HG03064 (cell line): ENCODE results near the gene PAX8.

Experiments used
- ATAC-seq: cut with Tn5 transposase; IDR thresholded peaks from one replicate; pipeline ENCODE4 v1.9.1; 2021; ENCODE audit warnings: low read depth; ENCODE audit not compliant: unreplicated experiment

Gene PAX8

GRCh38 chr2:113209011-113209645, 69.6 kb downstream of the PAX8 start:
- no peak for ATAC-seq

DNA sequence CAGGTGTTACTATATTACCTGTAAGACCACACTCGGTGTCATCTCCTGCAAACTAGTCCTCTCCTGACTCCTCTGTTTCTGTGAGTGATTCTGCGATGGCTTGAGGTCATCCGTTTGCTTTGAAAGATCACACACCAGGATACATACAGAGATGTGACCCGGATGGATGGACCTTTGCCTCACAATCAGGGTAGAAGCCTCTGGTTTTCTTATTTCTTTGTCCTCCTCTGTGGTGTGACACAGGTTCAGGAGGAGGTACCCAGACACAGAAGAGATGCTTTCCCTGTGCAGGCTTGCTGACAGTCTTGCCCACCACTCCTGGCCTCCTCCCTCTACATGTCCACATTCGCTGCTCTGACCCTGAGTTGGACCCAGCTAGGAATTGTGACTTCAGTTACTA, 70.3 kb downstream of the PAX8 start:
- ATAC-seq = no peak

GRCh38 chr2:113207021-113207420, 71.7 kb downstream of the PAX8 start:
- no peak for ATAC-seq

DNA sequence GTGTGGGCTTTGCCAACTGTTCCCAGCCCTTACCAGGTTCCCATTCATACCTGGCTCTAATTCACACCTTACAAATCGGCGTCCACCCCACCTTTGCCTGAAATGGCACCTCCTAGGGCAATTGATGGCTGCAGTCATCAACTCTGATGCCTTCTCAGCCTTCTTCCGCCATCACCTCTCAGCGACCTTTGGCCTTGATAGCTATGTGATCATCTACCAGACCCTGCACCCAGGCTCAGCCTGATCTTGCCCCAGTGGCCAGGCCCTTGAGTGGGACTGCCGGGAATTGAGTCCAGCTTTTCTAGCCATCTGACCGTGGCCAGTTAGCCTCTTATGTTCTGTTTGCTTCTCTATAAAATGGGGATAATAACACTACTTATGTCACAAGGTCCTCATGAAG, 72.5 kb downstream of the PAX8 start:
- no peak for ATAC-seq

DNA sequence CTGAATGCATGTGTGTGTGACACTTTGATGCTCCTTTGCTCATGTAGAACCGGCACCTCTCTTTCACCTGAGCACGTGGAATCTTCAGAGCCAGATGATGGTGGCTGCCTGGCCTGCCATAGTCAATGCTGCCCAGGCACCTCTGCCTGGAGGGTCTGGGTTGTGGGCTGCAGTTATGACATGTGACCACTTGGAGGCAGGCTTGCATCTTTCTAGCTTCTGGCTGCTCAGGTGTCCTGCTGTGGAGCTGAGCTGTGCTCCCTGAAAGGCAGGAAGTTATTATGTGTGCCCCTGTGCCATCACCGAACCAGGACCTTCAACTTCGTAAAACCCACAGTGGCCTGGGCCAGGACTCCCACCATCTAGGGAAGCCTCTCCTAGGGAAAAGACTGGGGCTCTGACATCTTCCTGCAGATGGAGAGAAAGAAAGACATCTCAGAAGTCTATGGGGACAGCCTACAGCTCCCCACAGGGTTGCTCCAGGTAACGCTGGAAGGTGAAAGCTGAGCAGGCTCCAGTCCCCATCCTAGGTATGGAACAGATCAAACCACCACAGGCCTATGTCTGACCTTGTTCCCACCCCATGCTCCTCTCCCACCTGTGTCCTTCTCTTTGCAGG, 74.7 kb downstream of the PAX8 start:
- peak; percentile 49 for ATAC-seq

DNA sequence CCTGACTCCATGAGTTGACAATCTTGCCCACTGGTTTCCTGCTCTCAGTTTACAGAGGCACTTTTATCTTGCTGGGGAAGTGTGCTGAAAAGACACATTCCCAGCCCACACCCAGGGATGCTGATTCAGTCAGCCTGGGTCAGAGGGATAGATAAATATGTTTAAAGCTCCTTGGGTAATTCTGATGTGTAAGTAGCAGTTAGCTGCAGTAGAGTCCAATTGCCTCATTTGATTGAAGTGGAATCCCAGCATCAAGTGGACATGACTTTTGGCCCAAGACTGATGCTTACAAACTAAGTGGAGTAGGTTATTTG, 75.5 kb downstream of the PAX8 start:
- ATAC-seq = no peak

DNA sequence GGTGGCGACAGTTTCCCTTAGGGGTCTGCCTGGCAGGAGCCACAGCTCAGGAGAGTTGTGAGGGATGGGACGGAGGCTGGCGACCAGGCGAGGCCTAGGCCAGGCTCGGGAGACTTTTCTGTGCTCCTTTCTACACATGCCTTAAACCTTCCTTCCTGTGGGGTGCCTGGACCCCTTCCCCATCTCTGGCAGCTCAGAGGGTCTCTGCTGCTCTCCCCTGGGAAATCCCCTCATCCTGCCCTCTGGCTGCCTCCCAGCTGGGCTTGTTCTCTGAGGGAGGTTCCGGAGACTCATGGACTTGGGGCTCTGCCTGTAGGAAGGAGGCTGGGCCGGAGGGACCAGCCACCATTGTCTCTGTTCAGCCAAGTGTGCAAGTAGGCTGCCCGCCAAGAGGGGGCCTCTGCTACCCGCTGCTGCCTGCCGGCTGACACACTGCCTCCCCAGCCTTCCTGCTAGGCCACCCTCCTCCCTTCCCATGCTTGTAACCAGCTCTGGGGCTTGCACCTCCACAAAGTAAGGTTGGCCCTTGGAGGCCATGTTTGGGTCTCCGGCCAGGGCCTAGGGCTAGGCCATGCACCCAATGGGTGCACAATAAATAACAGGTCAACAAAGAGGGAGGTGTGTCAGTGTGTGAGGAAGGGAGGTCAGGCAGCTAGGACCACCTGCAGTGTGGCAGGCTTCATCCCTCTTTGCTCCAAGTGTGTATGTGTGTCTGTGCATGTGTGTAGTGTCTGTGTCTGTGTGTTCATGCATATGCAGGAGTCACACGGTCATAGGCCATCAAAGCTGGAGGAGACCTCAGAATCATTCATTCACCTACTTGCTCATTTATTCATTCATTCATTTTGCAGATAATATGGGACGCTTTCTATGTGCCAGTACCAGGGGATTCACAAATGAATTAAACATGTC, 76.2 kb downstream of the PAX8 start:
- ATAC-seq = no peak

- no peak for ATAC-seq
Observed at GRCh38 chr2:113201496-113202304, 77.0 kb downstream of the PAX8 start.

- no peak for ATAC-seq
Observed at GRCh38 chr2:113200736-113201490, 77.8 kb downstream of the PAX8 start.

- no peak for ATAC-seq
Observed at GRCh38 chr2:113200236-113200635, 78.5 kb downstream of the PAX8 start.

DNA sequence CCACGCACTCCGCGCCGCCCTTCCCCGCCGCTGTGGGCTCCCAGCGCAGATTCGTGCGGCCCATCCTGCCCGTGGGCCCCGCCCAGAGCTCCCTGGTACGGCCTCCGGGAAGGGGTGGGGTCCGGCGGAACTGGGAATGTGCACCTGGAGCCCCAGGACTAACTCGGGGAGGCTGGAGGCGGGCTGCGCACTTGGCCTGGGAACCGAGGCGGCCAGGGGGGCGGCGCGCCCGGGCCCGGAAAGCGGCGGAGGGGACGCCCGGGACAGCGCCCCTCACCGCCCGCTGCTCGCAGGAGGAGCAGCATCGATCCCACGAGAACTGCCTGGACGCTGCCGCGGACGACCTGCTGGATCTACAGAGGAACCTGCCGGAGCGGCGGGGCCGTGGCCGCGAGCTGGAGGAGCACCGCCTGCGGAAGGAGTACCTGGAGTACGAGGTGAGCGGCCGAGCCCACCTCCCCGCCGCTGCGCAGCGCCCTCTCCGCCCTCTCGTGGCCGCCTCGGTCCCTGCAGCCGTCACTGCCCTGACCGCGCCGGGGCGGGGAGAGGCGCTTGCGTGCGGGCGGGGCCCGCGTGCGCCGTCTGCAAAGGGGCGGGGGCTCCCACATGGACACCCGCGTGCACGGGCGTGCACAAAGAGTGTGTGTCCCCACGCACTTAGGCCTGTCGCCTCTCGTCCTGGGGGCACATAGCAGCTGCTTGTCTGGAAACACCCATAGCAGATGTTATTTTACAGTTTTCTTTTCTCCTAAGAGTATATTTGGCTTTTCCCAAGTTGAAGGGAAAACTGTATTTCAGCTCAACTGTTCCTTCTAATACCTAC, 79.7 kb downstream of the PAX8 start:
- ATAC-seq = peak; percentile 53

DNA sequence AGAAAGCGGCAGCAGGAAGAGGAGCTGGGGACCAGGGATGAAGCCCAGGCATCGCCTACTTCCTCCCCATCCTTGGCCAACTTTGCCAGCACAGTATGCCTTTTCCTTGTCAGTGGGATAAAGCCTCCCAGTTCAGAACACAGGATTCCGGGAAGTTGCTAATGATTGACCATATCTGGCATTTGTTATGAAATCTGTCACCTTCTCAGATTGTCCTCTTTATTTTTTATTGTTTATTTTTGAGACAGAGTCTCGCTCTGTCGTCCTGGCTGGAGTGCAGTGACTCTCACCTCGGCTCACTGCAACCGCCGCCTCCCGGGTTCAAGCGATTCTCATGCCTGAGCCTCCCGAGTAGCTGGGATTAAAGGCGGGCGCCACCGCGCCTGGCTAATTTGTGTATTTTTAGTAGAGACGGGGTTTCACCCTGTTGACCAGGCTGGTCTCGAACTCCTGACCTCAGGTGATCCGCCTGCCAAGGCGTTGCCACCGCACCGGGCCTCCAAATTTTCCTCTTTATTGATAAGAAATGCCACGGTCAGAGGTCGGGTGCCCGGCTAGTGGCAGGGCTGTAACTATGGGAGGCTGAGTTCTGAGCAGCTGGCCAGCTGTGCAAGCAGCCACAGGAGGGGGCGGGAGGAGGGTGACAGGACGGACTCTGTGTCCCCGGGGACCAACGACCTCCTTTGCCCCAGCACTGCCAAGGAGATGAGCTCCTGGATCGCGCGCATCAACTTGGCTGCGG, 80.5 kb downstream of the PAX8 start:
- no peak for ATAC-seq

DNA sequence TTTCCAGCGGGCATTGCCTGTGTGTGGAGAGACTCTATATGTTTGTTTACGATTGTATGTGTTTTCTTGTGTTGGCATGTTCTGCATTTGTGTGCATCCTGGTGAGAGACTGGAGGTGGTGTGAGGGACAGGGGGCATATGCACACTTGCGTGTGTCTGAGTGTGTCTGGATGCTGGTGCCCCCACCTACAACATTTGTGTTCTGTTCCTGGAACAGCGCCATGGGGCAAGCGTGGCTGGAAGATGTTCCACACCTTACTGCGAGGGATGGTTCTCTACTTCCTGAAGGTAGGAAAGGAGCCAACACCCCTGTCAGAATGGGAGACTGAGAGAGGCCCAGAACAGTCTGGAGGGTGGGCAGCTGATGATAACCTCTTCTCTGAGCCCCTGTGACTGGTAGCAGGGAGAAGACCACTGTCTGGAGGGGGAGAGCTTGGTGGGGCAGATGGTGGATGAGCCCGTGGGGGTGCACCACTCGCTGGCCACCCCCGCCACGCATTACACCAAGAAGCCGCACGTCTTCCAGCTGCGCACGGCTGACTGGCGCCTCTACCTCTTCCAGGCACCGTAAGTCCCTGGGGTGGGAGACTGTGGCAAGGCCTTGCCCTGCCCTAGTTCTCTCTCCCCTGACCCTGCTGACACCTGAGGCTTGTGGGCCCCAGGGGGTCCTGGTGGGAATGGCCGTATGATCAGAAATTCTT, 81.2 kb downstream of the PAX8 start:
- ATAC-seq = no peak

DNA sequence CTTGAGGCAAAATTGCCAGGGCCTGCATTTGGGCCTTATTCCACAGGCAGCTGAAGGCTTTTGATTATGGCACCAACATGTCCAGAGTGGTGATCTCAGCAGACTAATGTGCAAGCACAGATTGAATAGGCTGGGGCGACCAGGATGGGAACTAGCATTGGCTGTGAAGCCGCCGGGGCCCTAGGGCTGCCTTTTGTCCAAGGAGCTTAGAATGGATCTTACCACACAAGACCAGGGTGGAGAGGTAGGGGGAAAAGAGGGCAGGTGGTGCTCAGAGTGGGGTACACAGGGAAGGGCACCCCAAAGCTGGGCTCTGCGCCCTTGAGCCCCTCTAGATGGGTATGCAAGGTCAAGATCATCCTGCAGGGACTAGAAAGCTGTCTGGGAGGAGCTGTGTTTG, 81.9 kb downstream of the PAX8 start:
- ATAC-seq = no peak

- no peak for ATAC-seq
Observed at GRCh38 chr2:113195923-113196501, 82.7 kb downstream of the PAX8 start.

GRCh38 chr2:113192459-113193100, 86.1 kb downstream of the PAX8 start:
- no peak for ATAC-seq

DNA sequence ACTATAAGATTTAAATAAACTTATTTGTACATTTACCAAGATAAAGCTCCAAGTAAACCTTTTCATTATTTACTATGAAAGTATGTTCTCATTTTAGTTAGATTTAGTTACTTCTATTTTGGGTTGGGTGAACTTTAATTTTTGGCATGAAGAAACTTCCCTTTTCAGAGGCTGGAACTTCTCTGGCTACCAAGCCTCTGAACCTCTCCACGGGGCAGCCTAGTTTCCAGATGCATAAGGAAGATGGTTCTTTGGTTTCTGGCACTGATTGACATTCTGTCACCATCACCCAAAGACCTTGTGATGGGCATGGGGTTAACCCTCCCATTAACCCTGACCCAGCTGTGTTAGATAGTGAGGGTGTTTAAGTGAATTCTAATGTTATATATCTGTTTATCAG, 87.8 kb downstream of the PAX8 start:
- no peak for ATAC-seq
